ENCODE data around the gene MINDY4. TPM values are rescaled to one million over a fixed set of nuclear protein-coding genes. Genes with fewer than 3 reads are reported as not detected.

Gene MINDY4
- total and polyA plus RNA-seq, 2 of the 8 experiments (the other 6 are each of a cell fraction or from before 2014, with no cell fraction given), result 1.3 to 3.6 TPM

- TF ChIP-seq SIRT6 (IDR thresholded peaks at IDR 0.05; ENCODE audit: low read length), result no peak
Measured at GRCh38 chr7:30829471-30829870, 58.3 kb downstream of the MINDY4 start (continued).

Data from H1 (cell line).